CD4-positive, CD25-positive, alpha-beta regulatory T cell (primary cell): ENCODE measurements around the gene STOM. TPM values are rescaled to one million over a fixed set of nuclear protein-coding genes. Genes with fewer than 3 reads are reported as not detected.

Experiments used
- ATAC-seq, 2 donors: fragments of 150-1000 bp; cut with Tn5 transposase; one replicate each; pipeline ENCODE4 v1.10.0; 2021; ENCODE audit warnings: low read depth in 2 of 2, moderate number of reproducible peaks in 2 of 2, moderate library complexity in 1 of 2
- DNase-seq, 3 donors: peaks; one replicate each; pipeline versions ENCODE4 v3.0.0 to v3.0.0-alpha.2; 2012 to 2022; ENCODE audit warnings: mixed read lengths in 1 of 3
- H3K27ac ChIP-seq: one replicate; pipeline ENCODE4 v1.7.0; 2013; ENCODE audit warnings: mild to moderate bottlenecking, low read length; ENCODE audit not compliant: insufficient read depth, poor library complexity, severe bottlenecking
- H3K27me3 ChIP-seq: one replicate; pipeline ENCODE4 v1.7.0; 2013; ENCODE audit warnings: low read length; ENCODE audit not compliant: control insufficient read depth, insufficient read depth
- H3K36me3 ChIP-seq: one replicate; pipeline ENCODE4 v1.7.0; 2013; ENCODE audit warnings: mild to moderate bottlenecking, low read length, moderate library complexity; ENCODE audit not compliant: control insufficient read depth, insufficient read depth
- H3K4me1 ChIP-seq: 2 replicates; pipeline ENCODE4 v1.7.0; 2013; ENCODE audit warnings: mild to moderate bottlenecking, low read length; ENCODE audit not compliant: insufficient read depth, control insufficient read depth, poor library complexity, severe bottlenecking
- H3K4me3 ChIP-seq: one replicate; pipeline ENCODE4 v1.7.0; 2013; ENCODE audit warnings: low read depth, mild to moderate bottlenecking, low read length, moderate library complexity
- H3K9me3 ChIP-seq, 2 experiments: 1 replicate in 1 of 2; 2 replicates in 1 of 2; pipeline ENCODE4 v1.7.0; 2013; ENCODE audit warnings: low read length in 2 of 2, mild to moderate bottlenecking in 1 of 2, moderate library complexity in 1 of 2; ENCODE audit not compliant: control insufficient read depth in 2 of 2
- H3K27ac Mint-ChIP-seq, 3 donors: one replicate each; pipeline ENCODE4 v1.8.0; 2020 to 2022; ENCODE audit warnings: mild to moderate bottlenecking in 3 of 3, mixed read lengths in 3 of 3, moderate library complexity in 2 of 3
- H3K27me3 Mint-ChIP-seq: one replicate; pipeline ENCODE4 v1.8.0; 2022; ENCODE audit warnings: mild to moderate bottlenecking, mixed read lengths
- H3K36me3 Mint-ChIP-seq: one replicate; pipeline ENCODE4 v1.8.0; 2020; ENCODE audit warnings: mixed read lengths
- H3K4me1 Mint-ChIP-seq, 4 donors: one replicate each; pipeline ENCODE4 v1.8.0; 2020 to 2022; ENCODE audit warnings: mixed read lengths in 4 of 4, mild to moderate bottlenecking in 1 of 4
- H3K4me3 Mint-ChIP-seq, 4 donors: one replicate each; pipeline ENCODE4 v1.8.0; 2020 to 2022; ENCODE audit warnings: mild to moderate bottlenecking in 4 of 4, mixed read lengths in 4 of 4, moderate library complexity in 3 of 4
- H3K9me3 Mint-ChIP-seq, 7 donors: one replicate each; pipeline ENCODE4 v1.8.0; 2020 to 2022; ENCODE audit warnings: mixed read lengths in 7 of 7, mild to moderate bottlenecking in 3 of 7, moderate library complexity in 2 of 7
- polyA plus RNA-seq, 4 donors: library from polyadenylated mRNA; unstranded; fragments of 300-500 nt; fragmentation: Illumina TruSeq; gene quantifications; one replicate each; pipeline ENCODE4 v1.2.3, GENCODE V29; 2021
- total RNA-seq: library from RNA; stranded (reverse); gene quantifications from one replicate; pipeline ENCODE4 v1.2.3, GENCODE V29; 2022

STOM gene
- total and polyA plus RNA-seq, 5 donors from 2014 or later = 22.3 to 29.9 (median 24.1) TPM

DNA sequence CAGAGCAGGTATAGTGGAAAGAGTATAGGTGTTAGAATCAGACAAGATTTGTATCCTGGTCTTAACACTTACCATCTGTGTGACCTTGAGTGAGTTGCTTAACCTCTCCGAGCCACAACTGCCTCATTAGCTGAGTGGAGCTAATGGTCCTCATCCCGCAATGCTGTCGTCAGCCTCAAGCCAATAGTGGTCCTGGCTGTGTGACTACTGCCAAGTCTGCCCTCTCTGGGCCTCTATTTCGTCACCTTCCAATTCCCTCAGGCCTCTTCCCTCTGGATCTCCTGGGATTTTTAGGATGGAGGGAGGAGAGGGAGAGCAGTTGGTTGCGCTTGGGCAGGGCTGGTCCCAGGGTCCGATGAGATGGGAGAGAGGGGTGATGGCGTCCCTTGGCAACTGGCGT is 41.6 kb downstream of the STOM start:
- no peak for ATAC-seq
- H3K36me3 ChIP-seq = peaks cover 4% of the 10 kb centered on the region
- H3K4me3 Mint-ChIP-seq = no peak overlapping the region

DNA sequence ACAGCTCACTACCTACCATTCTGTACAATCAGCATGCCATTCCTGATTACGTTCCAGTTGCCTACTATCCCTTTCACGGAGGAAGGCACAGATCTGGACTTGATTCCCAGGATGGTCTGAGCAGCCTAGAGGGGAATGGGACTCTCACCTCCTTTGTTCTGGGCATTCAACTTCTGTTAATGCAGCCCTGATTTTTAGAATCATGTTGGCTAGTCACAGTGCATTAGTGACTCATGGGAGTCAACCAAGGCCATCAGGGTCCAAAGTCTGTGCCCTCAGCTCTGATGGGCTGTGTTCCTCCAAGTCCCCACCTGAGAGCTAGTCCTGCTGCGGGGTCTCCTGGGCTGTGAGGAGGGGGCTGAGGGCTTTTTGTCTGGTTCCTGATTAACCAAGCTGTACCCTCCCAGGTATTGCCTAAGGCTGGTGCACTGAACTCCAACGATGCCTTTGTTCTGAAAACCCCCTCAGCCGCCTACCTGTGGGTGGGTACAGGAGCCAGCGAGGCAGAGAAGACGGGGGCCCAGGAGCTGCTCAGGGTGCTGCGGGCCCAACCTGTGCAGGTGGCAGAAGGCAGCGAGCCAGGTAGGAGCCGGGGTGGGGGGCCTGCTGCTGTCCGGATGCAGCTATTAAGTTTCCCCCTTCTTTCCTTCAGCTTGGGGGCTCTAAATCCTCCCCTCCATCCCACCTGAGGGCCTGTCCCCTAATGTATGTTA is 43.0 kb downstream of the STOM start:
- Histone ChIP-seq H3K27ac (no peak overlapping the region), H3K27me3 (no peaks in the 10 kb centered on the region), H3K9me3 (no peaks in the 10 kb centered on the region), H3K4me3 (no peak overlapping the region), H3K36me3 (peaks cover 4% of the 10 kb centered on the region), H3K4me1 (no peaks in the 10 kb centered on the region)
- Mint-ChIP-seq H3K4me3 (no peak overlapping the region), H3K4me1 (no peaks in the 10 kb centered on the region), H3K9me3 (no peaks in the 10 kb centered on the region), H3K36me3 (peaks cover 18% of the 10 kb centered on the region), H3K27me3 (no peaks in the 10 kb centered on the region), H3K27ac (peak overlapping the region in 1 of 3 donors; percentile 41)
- ATAC-seq = no peak
- no peak for DNase-seq

More for the DNA sequence above, 41.6 kb downstream of the STOM start:
- peaks cover 0 to 1% (median 0%) of the 10 kb centered on the region in 7 donors for H3K9me3 Mint-ChIP-seq
- H3K36me3 Mint-ChIP-seq = peaks cover 18% of the 10 kb centered on the region
- H3K27ac ChIP-seq = no peak overlapping the region
- no peaks in the 10 kb centered on the region for H3K27me3 ChIP-seq
- no peaks in the 10 kb centered on the region for H3K4me1 Mint-ChIP-seq
- no peaks in the 10 kb centered on the region for H3K9me3 ChIP-seq
- no peak overlapping the region for H3K4me3 ChIP-seq
- no peak overlapping the region for H3K27ac Mint-ChIP-seq
- no peaks in the 10 kb centered on the region for H3K27me3 Mint-ChIP-seq
- no peak for DNase-seq
- H3K4me1 ChIP-seq = no peaks in the 10 kb centered on the region

DNA sequence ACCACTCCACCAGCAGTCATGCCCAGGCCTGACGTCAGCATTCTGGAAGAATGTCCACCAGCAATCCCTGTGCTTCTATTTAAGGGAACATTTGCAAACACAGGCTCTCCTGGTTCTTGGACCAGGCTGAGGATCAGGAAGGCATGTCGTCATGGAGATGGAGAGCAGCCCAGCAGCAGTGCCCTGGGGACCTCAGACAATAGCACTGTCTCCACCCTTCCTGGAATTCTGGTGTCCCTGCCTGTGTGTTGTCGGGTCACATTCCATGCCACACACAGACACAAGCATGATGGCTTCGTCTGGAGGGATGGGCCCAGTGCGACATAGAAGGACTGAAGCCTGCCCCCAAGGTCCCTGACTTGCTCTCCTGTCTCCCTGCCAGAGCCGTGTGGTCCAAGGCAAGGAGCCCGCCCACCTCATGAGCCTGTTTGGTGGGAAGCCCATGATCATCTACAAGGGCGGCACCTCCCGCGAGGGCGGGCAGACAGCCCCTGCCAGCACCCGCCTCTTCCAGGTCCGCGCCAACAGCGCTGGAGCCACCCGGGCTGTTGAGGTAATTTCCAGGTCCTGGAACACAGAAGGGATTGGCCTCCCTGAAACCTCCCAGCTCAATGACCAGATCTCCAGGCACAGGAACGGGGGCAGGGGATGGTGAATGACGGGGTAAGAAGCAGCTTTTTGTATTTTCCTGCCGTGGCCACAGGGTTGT is 43.8 kb downstream of the STOM start:
- Histone ChIP-seq H3K9me3 (no peaks in the 10 kb centered on the region), H3K27me3 (no peaks in the 10 kb centered on the region), H3K4me3 (no peak overlapping the region), H3K36me3 (peaks cover 4% of the 10 kb centered on the region), H3K27ac (no peak overlapping the region), H3K4me1 (no peaks in the 10 kb centered on the region)
- no peak for DNase-seq
- ATAC-seq = no peak
- Mint-ChIP-seq H3K27ac (no peak overlapping the region), H3K4me3 (no peak overlapping the region), H3K27me3 (no peaks in the 10 kb centered on the region), H3K36me3 (peaks cover 18% of the 10 kb centered on the region), H3K4me1 (peaks cover 0 to 1% (median 0%) of the 10 kb centered on the region in 4 donors), H3K9me3 (no peaks in the 10 kb centered on the region)

DNA sequence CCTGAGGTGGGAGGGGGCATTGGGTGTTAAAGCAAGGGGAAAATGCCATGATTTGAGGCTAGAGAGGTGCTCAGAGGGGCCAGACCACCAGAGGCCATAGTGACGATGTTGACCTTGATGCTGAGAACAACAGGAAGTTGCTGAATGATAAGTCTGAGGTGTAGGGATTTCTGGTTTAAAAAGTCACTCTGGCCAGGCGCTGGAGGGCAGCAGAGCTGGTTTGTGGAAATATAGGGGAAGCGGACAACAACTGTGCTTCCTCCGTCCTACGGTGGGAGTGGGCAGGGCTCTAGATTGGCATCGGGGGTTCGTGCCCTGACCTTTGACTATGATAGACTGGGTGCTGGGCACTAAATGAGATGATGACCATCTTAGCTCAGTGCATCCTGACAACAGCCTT is 44.7 kb downstream of the STOM start:
- no peaks in the 10 kb centered on the region for H3K9me3 ChIP-seq
- Mint-ChIP-seq H3K36me3 (peaks cover 15% of the 10 kb centered on the region), H3K4me1 (peaks cover 0 to 4% (median 0%) of the 10 kb centered on the region in 4 donors), H3K4me3 (no peak overlapping the region), H3K27me3 (no peaks in the 10 kb centered on the region), H3K27ac (no peak overlapping the region), H3K9me3 (no peaks in the 10 kb centered on the region)
- ATAC-seq (no peak), DNase-seq (no peak)
- H3K27me3 ChIP-seq = no peaks in the 10 kb centered on the region
- H3K4me3 ChIP-seq = no peak overlapping the region
- H3K27ac ChIP-seq = no peak overlapping the region
- H3K4me1 ChIP-seq = peaks cover 3% of the 10 kb centered on the region
- H3K36me3 ChIP-seq = peaks cover 4% of the 10 kb centered on the region

DNA sequence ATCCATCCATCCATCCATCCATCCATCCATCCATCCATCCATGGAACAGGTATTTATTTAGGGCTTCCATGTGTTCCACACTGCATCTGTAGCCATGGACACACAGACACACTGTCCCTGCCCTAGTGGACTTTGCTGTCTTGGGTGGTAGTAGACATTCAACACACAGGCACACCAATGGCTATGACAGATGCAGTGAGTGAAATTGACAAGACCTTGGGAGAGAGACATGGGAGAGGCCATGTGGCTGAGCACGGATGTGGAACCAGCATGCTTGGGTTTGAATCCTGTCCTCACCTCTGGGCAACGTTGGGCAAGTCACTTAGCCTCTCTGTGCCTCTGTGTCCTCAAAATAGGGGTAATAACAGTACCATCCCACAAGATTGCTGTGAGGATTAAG is 45.3 kb downstream of the STOM start:
- Histone ChIP-seq H3K9me3 (no peaks in the 10 kb centered on the region), H3K27me3 (no peaks in the 10 kb centered on the region), H3K27ac (no peak overlapping the region), H3K36me3 (peaks cover 4% of the 10 kb centered on the region), H3K4me1 (peaks cover 3% of the 10 kb centered on the region), H3K4me3 (no peak overlapping the region)
- peaks cover 14% of the 10 kb centered on the region for H3K36me3 Mint-ChIP-seq
- DNase-seq (no peak), ATAC-seq (no peak)
- H3K9me3 Mint-ChIP-seq = no peaks in the 10 kb centered on the region
- no peak overlapping the region for H3K27ac Mint-ChIP-seq
- H3K27me3 Mint-ChIP-seq = no peaks in the 10 kb centered on the region
- peaks cover 0 to 4% (median 0%) of the 10 kb centered on the region in 4 donors for H3K4me1 Mint-ChIP-seq
- no peak overlapping the region for H3K4me3 Mint-ChIP-seq

DNA sequence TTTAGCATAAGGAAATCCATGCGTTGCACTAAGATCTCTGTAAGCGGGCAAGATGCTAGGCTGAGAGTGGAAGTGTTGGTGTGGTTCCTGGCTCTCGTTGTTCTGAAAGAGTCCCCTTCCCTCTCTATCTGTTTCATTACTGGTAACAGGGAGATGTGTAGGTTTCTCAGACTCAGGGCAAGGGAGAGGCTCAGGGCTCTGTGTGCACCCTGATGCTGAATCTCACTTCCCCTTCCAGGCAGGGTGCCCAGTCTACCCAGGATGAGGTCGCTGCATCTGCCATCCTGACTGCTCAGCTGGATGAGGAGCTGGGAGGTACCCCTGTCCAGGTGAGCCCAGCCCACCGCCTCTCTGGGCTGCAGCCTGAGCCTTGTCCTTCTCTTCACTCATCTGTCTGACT is 45.7 kb downstream of the STOM start:
- no peaks in the 10 kb centered on the region for H3K9me3 ChIP-seq
- Mint-ChIP-seq H3K9me3 (no peaks in the 10 kb centered on the region), H3K27me3 (no peaks in the 10 kb centered on the region), H3K27ac (no peak overlapping the region), H3K36me3 (peaks cover 9% of the 10 kb centered on the region), H3K4me1 (peaks cover 0 to 4% (median 0%) of the 10 kb centered on the region in 4 donors), H3K4me3 (no peak overlapping the region)
- no peaks in the 10 kb centered on the region for H3K27me3 ChIP-seq
- no peak overlapping the region for H3K4me3 ChIP-seq
- DNase-seq = no peak
- H3K36me3 ChIP-seq = peaks cover under 1% of the 10 kb centered on the region
- no peak for ATAC-seq
- H3K27ac ChIP-seq = no peak overlapping the region
- H3K4me1 ChIP-seq = peaks cover 3% of the 10 kb centered on the region

DNA sequence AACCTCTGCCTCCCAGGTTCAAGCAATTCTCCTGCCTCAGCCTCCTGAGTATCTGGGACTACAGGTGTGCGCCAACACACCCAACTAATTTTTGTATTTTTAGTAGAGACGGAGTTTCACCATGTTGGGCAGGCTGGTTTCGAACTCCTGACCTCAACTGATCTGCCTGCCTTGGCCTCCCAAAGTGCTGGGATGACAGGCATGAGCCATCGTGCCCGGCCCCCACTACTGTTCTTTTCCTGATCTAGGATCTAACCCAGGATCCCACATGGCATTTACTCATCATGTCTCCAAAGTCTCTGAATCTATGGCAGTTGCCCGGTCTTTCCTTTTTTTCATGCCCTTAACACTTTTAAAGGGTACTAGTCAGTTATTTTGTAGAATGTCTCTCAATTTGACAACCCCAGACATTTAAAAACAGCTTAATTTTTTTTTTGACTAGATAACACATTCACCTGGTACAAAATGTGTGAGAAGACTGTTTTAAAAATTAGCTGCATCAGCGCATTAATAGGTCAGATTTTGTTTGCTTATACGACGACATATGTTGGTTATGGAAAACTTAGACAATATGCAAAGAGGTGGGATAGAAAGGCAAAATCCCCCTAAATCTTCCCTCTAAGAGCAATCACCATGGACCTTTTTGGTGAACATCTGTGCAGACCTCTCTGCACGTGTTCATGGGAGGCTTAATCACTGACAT is 46.5 kb downstream of the STOM start:
- Histone ChIP-seq H3K4me3 (no peak overlapping the region), H3K27me3 (no peaks in the 10 kb centered on the region), H3K36me3 (no peaks in the 10 kb centered on the region), H3K4me1 (peaks cover 3% of the 10 kb centered on the region), H3K9me3 (no peaks in the 10 kb centered on the region), H3K27ac (no peak overlapping the region)
- no peaks in the 10 kb centered on the region for H3K9me3 Mint-ChIP-seq
- H3K27ac Mint-ChIP-seq = peak overlapping the region in 1 of 3 donors; percentile 78
- H3K4me1 Mint-ChIP-seq = peaks cover 0 to 4% (median 0%) of the 10 kb centered on the region in 4 donors
- ATAC-seq = no peak
- H3K27me3 Mint-ChIP-seq = no peaks in the 10 kb centered on the region
- no peak for DNase-seq
- H3K36me3 Mint-ChIP-seq = peaks cover 6% of the 10 kb centered on the region
- H3K4me3 Mint-ChIP-seq = peak overlapping the region in 1 of 4 donors; percentile 24
